COLO668 (cell line): Measurements from ENCODE around the gene AK2.
A peak's percentile ranks its signal among the peaks of the same experiment; 100 is the strongest.
"Not testable (repeated sequence)": the region's sequence is repeated elsewhere in the genome, so short reads cannot be mapped to it uniquely, and the experiment has no call there.

Source experiments
- DNase-seq: peaks from one replicate; lab custom pipeline; 2025; ENCODE audit not compliant: unreplicated experiment; lab: John Stamatoyannopoulos, UW

The AK2 gene

GRCh38 chr1:33055210-33056008, 18.7 kb upstream of the AK2 start:
- peak; percentile 54 for DNase-seq

- no peak for DNase-seq
Measured at GRCh38 chr1:33050221-33051076, 13.8 kb upstream of the AK2 start.

- no peak for DNase-seq
Measured at GRCh38 chr1:33049371-33049770, 12.7 kb upstream of the AK2 start.

- no peak for DNase-seq
Measured at GRCh38 chr1:33048426-33048825, 11.7 kb upstream of the AK2 start.

- DNase-seq, result no peak
Measured at GRCh38 chr1:33047839-33048305, 11.2 kb upstream of the AK2 start.

- no peak for DNase-seq
Measured at GRCh38 chr1:33047290-33047689, 10.6 kb upstream of the AK2 start.

- DNase-seq, result not testable (repeated sequence)
Measured at GRCh38 chr1:33046234-33046633, 9.6 kb upstream of the AK2 start.

- no peak for DNase-seq
Measured at GRCh38 chr1:33045814-33046213, 9.1 kb upstream of the AK2 start.

GRCh38 chr1:33045246-33045645, 8.6 kb upstream of the AK2 start:
- DNase-seq, result no peak

GRCh38 chr1:33043267-33044092, 6.8 kb upstream of the AK2 start:
- no peak for DNase-seq

- no peak for DNase-seq
Measured at GRCh38 chr1:33042831-33043230, 6.1 kb upstream of the AK2 start.

GRCh38 chr1:33041026-33041425, 4.3 kb upstream of the AK2 start:
- no peak for DNase-seq

GRCh38 chr1:33039840-33040239, 3.2 kb upstream of the AK2 start:
- no peak for DNase-seq

- DNase-seq, result peak; percentile 49
Measured at GRCh38 chr1:33036051-33036525, 595 bp downstream of the AK2 start.

- DNase-seq, result no peak
Measured at GRCh38 chr1:33032126-33032869, 4.4 kb downstream of the AK2 start.

GRCh38 chr1:33031506-33031905, 5.2 kb downstream of the AK2 start:
- no peak for DNase-seq

GRCh38 chr1:33030575-33030974, 6.1 kb downstream of the AK2 start:
- no peak for DNase-seq

- no peak for DNase-seq
Measured at GRCh38 chr1:33029921-33030320, 6.8 kb downstream of the AK2 start.

- no peak for DNase-seq
Measured at GRCh38 chr1:33029209-33029608, 7.5 kb downstream of the AK2 start.

GRCh38 chr1:33025761-33026160, 10.9 kb downstream of the AK2 start:
- no peak for DNase-seq
